ENCODE data around the gene MID1. TPM values are rescaled to one million over a fixed set of nuclear protein-coding genes. Genes with fewer than 3 reads are reported as not detected.
A peak's percentile ranks its signal among the peaks of the same experiment; 100 is the strongest.

Gene MID1
- polyA plus RNA-seq, 6 donors from 2014 or later, result 0.06 to 1.3 (median 0.40) TPM; not detected in 1

DNA sequence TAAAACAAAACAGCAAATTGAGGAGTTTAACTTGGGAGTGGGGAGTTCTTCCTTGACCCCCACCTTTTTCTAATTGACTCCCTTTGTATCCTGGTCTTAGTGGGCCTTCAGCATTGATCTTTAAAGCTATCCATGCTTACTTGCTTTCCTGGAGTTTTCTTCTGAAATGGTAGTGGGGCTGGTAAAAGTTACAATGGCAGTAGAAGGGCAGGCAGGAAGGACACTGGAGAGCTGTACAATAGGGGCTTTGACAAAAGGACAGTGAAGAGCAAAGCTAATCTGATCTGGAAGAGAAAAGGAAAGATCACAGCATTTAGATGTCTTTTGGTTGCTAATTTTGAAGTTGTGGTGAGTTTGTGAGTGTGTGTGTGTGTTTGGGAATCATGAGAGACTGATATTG lies 111.5 kb downstream of the MID1 start:
- Mint-ChIP-seq H3K4me3 (no peak overlapping the region), H3K9me3 (peaks cover 0 to 3% (median 0%) of the 10 kb centered on the region in 7 donors), H3K4me1 (no peaks in the 10 kb centered on the region), H3K27me3 (peaks cover 0 to 10% (median 0%) of the 10 kb centered on the region in 3 donors), H3K36me3 (no peaks in the 10 kb centered on the region), H3K27ac (peak overlapping the region in 1 of 6 donors; percentile 48)
- ATAC-seq (ENCODE audit: low read depth in 2 of 2) (no peak), DNase-seq (no peak)

DNA sequence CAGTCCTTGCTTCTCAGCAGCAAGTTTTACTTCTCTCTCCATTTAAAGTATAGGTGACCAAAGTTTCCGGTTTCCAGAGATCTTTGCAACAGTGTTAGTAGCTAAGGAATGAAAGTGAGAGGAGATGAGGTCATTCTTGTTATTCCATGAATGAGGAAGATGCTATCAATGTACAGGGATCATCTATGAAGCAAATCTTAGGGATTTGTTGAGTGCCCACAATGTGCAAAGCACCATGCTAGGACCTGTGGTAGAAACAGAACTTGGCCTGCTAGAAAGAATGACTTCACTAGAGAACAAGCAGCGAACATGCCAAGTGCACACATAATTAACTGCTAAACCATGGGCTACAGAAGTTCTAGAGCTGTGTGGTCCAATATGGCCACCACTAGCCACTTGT lies 112.5 kb downstream of the MID1 start:
- Mint-ChIP-seq H3K4me1 (no peaks in the 10 kb centered on the region), H3K27ac (no peak overlapping the region), H3K36me3 (no peaks in the 10 kb centered on the region), H3K4me3 (no peak overlapping the region), H3K9me3 (peaks cover 0 to 3% (median 0%) of the 10 kb centered on the region in 7 donors), H3K27me3 (peaks cover 0 to 10% (median 0%) of the 10 kb centered on the region in 3 donors)
- ATAC-seq (ENCODE audit: low read depth in 2 of 2) (no peak), DNase-seq (no peak)

DNA sequence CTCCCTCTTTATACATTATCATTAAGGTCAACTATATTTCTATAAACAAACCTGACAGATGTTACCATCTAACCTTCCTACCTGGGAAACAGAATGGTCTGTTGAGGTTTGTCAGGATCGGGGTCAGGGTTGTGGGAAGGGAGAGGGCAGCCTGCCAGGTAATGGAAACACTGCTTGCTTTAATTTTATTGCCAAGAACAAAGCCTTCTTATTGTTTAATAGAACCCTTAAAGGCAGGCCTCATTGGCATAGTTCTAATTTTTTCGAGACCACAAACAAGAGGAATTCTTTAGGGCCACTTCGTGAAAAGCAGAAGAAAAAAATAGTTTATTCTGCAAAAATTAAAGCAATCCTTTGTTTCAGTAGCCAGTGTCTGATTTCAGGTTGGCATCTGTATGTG lies 113.2 kb downstream of the MID1 start:
- no peak for ATAC-seq (ENCODE audit: low read depth in 2 of 2)
- peaks cover 0 to 3% (median 0%) of the 10 kb centered on the region in 7 donors for H3K9me3 Mint-ChIP-seq

DNA sequence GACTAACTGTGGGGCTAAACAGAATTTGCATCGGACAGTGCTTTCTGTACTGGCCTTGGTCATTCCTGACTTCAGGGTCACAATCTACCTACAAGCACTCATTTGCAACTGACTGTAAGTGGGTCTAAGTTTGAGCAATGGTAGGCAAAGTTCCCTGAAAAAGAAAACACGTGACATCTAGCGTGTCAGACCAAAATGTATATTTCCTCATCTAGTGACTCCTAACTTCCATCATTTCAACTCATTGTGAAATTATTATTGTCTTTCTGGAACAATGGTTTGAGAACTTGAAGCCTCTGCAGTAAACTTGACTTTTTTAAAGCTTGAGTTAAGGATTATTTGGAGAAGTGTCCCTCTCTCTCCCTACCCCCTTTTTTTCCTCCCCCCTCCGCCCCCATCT lies 113.6 kb downstream of the MID1 start:
- H3K27ac Mint-ChIP-seq, result no peak overlapping the region
- ATAC-seq (ENCODE audit: low read depth in 2 of 2), result no peak
- peaks cover 0 to 3% (median 0%) of the 10 kb centered on the region in 7 donors for H3K9me3 Mint-ChIP-seq

More for the DNA sequence above, 113.2 kb downstream of the MID1 start:
- H3K27me3 Mint-ChIP-seq, result peaks cover 0 to 10% (median 0%) of the 10 kb centered on the region in 3 donors
- DNase-seq, result no peak
- no peak overlapping the region for H3K4me3 Mint-ChIP-seq
- H3K27ac Mint-ChIP-seq, result no peak overlapping the region
- no peaks in the 10 kb centered on the region for H3K36me3 Mint-ChIP-seq
- no peaks in the 10 kb centered on the region for H3K4me1 Mint-ChIP-seq

DNA sequence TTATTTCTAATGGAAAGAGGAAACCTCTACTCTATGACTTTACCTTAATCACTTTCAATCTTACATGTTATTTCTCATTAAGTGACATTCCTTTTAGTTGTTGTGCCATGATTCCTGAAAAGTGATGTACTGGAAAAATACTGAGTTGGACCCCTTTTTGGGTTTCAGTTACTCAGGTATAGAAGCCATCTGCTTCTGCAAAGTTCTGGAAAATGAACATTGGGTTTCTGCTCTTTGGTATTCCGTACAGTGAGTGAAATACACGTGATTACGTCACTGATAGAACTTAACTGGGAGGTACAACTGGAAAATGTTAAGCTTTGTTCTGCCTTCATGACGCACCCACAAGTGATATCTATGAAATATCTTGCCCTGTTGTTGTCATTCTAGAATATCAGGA lies 114.7 kb downstream of the MID1 start:
- Mint-ChIP-seq H3K27ac (no peak overlapping the region), H3K4me1 (no peaks in the 10 kb centered on the region), H3K9me3 (peaks cover 0 to 3% (median 0%) of the 10 kb centered on the region in 7 donors)

More for the DNA sequence above, 113.6 kb downstream of the MID1 start:
- peaks cover 0 to 10% (median 0%) of the 10 kb centered on the region in 3 donors for H3K27me3 Mint-ChIP-seq
- DNase-seq, result no peak
- no peak overlapping the region for H3K4me3 Mint-ChIP-seq
- no peaks in the 10 kb centered on the region for H3K36me3 Mint-ChIP-seq
- H3K4me1 Mint-ChIP-seq, result no peaks in the 10 kb centered on the region

DNA sequence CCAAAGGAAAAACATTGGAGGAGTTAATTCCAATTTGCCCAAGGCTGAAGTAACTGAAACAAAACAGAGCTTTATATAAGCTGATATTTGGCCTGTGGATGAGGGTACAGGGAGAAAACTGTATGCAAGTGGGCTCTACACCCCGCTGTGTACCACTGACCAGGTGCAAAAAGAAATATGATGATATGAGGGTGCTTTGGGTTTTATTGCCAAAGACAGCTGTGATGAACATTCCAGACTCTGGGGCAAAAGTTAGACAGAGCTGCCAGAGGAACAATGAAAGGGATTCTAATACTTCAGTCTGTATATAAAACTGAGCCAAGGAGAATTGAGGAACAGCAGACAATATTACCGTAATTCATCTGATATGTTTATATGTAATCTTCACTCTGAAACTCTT lies 117.4 kb downstream of the MID1 start:
- H3K9me3 Mint-ChIP-seq, result peaks cover 0 to 5% (median 0%) of the 10 kb centered on the region in 7 donors
- ATAC-seq (ENCODE audit: low read depth in 2 of 2), result no peak
- H3K36me3 Mint-ChIP-seq, result no peaks in the 10 kb centered on the region
- no peak overlapping the region for H3K4me3 Mint-ChIP-seq
- peaks cover 0 to 8% (median 0%) of the 10 kb centered on the region in 3 donors for H3K27me3 Mint-ChIP-seq
- no peaks in the 10 kb centered on the region for H3K4me1 Mint-ChIP-seq
- no peak for DNase-seq
- no peak overlapping the region for H3K27ac Mint-ChIP-seq

More for the DNA sequence above, 114.7 kb downstream of the MID1 start:
- ATAC-seq (ENCODE audit: low read depth in 2 of 2) (no peak), DNase-seq (no peak)
- Mint-ChIP-seq H3K36me3 (no peaks in the 10 kb centered on the region), H3K4me3 (no peak overlapping the region), H3K27me3 (peaks cover 0 to 18% (median 0%) of the 10 kb centered on the region in 3 donors)

DNA sequence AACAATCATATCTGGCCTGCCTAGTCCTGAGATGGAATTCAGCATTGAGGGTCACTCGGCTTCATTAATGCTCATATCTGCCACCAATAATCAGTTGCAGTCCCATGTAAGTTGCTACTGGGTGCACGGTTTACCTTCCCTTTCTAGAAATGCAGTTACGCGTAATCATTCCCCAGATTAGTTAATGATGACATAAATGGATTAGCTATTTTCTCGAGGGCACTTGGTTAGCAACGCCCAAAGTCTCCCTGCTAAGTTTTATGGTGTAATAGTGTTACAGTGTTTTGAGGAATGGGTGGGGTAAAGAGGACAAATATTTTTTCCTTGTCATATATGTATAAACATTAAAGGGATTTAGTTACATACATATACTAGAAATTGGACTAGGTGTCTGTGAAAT lies 118.8 kb downstream of the MID1 start:
- DNase-seq (no peak), ATAC-seq (ENCODE audit: low read depth in 2 of 2) (no peak)
- Mint-ChIP-seq H3K36me3 (no peaks in the 10 kb centered on the region), H3K9me3 (peaks cover 0 to 7% (median 0%) of the 10 kb centered on the region in 7 donors), H3K27me3 (peaks cover 0 to 8% (median 0%) of the 10 kb centered on the region in 3 donors), H3K27ac (no peak overlapping the region), H3K4me3 (no peak overlapping the region), H3K4me1 (no peaks in the 10 kb centered on the region)

DNA sequence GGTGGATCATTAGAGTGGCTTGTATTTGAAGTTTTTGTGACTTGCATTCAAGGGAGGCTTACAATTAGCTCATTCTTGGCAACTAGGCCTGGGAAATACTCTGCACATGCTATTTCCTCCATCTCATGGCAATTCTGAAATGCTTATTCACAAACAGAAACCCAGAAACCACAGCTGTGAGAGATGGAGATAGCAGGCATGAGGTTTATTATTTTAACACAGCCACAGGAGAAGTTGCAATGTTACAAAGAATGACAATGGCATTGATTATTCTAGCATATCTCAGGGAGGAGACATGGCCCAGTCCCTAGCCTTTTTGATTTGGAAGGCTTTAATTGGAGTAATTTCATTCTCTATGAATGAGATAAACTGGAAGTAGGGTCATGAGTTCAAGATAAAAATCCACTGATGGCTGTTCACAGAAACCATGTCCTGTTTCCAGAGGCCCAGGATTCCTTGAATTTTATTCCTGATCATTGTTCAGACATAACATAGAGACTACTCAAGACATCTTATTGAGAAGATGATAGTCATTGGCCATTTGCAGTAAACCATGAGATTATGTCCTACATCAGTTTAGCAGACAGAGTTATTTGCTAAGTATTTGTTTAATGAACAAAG lies 123.9 kb downstream of the MID1 start:
- ATAC-seq (ENCODE audit: low read depth in 2 of 2), result no peak
- Mint-ChIP-seq H3K4me3 (no peak overlapping the region), H3K4me1 (no peaks in the 10 kb centered on the region), H3K27me3 (peaks cover 0 to 6% (median 0%) of the 10 kb centered on the region in 3 donors), H3K36me3 (no peaks in the 10 kb centered on the region), H3K27ac (no peak overlapping the region), H3K9me3 (peaks cover 0 to 6% (median 0%) of the 10 kb centered on the region in 7 donors)
- DNase-seq, result no peak

DNA sequence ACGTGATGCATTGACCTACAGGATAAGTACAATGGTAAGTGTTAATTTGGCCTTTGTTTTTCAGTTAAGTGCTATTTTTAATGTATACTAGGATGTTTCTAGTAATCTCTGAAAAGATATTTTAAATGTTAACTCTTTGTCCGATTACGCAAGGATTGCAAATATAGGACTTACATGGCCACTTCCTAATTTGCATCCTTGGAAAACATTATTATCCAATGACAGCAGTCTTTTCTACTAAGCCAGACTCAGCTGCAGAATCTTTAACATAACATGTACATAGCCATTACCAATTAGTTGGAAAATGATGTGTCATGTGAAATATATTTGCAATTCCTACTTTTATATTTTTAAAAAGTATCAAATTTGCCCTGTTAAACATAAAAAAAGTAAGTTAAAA lies 124.7 kb downstream of the MID1 start:
- no peak for DNase-seq
- no peak for ATAC-seq (ENCODE audit: low read depth in 2 of 2)
- no peaks in the 10 kb centered on the region for H3K27me3 Mint-ChIP-seq
- no peak overlapping the region for H3K27ac Mint-ChIP-seq
- no peaks in the 10 kb centered on the region for H3K36me3 Mint-ChIP-seq
- H3K9me3 Mint-ChIP-seq, result peaks cover 0 to 7% (median 0%) of the 10 kb centered on the region in 7 donors
- H3K4me3 Mint-ChIP-seq, result no peak overlapping the region
- H3K4me1 Mint-ChIP-seq, result no peaks in the 10 kb centered on the region

DNA sequence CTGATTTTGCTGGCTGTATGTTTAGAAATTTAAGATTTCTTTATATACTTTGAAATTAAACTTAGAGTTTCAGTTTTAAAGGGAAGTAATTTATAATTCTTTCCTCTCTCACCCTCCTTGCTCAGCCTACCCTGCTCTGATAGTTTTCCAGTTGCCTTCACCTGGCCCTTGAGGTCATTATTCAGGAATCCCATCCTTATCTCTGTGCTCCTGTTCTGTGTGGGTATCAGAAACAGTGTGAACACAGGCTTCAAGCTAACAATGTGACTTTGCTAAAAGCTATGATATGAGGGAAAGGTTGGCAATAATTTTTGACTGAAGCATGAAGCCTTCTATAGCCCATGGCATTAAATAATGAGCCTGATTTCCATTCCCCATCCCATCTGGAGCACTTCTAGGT lies 128.1 kb downstream of the MID1 start:
- ATAC-seq (ENCODE audit: low read depth in 2 of 2) (no peak), DNase-seq (no peak)
- Mint-ChIP-seq H3K4me1 (no peaks in the 10 kb centered on the region), H3K36me3 (no peaks in the 10 kb centered on the region), H3K4me3 (no peak overlapping the region), H3K27ac (peak overlapping the region in 1 of 6 donors; percentile 11), H3K9me3 (peaks cover 0 to 7% (median 0%) of the 10 kb centered on the region in 7 donors), H3K27me3 (no peaks in the 10 kb centered on the region)

DNA sequence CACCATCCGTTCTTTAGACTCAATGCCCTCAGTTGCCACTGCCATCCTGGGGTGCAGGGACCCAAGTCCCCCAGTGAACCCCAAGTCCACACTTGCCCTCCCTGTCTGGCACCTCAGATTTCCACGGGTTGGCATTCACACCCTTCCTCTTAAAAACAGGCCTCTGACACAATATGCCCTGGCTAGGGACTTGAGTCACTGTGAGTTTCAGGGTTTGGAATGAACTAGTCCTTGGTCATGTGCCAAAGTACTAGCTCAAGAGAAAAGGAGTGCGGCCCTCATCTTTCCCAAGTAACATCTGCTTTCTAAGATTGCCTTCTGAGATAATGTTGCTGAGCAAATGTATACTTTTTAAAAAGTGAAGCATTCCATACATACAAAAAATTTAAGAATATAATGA lies 134.0 kb downstream of the MID1 start:
- ATAC-seq (ENCODE audit: low read depth in 2 of 2) (no peak), DNase-seq (no peak)
- peaks cover 7 to 11% (median 10%) of the 10 kb centered on the region in 3 donors for H3K4me1 Mint-ChIP-seq
- no peaks in the 10 kb centered on the region for H3K36me3 Mint-ChIP-seq
- H3K27ac Mint-ChIP-seq, result no peak overlapping the region
- peaks cover 0 to 9% (median 0%) of the 10 kb centered on the region in 7 donors for H3K9me3 Mint-ChIP-seq
- H3K27me3 Mint-ChIP-seq, result no peaks in the 10 kb centered on the region
- no peak overlapping the region for H3K4me3 Mint-ChIP-seq

DNA sequence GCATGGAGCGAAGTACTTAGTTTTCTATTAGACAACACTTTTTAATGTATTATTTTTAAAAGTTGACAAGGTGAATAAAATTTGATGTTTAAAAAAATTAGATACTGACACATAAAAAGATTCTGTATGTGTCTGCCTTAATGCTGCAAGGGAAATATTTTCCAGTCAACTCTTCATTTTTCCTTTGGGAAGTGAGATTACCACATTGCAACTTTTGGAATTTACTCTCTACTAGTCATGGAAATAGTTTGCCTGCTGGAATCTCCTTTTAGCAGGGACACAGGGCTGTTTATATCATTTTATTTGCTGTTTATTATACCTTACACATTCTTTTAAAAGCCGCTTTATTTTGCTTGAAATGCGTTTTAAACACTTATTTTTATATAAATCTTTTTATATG lies 135.1 kb downstream of the MID1 start:
- Mint-ChIP-seq H3K27me3 (no peaks in the 10 kb centered on the region), H3K36me3 (no peaks in the 10 kb centered on the region), H3K27ac (no peak overlapping the region), H3K9me3 (peaks cover 0 to 5% (median 0%) of the 10 kb centered on the region in 7 donors), H3K4me3 (no peak overlapping the region), H3K4me1 (peaks cover 7 to 11% (median 10%) of the 10 kb centered on the region in 3 donors)
- DNase-seq, result no peak
- no peak for ATAC-seq (ENCODE audit: low read depth in 2 of 2)

DNA sequence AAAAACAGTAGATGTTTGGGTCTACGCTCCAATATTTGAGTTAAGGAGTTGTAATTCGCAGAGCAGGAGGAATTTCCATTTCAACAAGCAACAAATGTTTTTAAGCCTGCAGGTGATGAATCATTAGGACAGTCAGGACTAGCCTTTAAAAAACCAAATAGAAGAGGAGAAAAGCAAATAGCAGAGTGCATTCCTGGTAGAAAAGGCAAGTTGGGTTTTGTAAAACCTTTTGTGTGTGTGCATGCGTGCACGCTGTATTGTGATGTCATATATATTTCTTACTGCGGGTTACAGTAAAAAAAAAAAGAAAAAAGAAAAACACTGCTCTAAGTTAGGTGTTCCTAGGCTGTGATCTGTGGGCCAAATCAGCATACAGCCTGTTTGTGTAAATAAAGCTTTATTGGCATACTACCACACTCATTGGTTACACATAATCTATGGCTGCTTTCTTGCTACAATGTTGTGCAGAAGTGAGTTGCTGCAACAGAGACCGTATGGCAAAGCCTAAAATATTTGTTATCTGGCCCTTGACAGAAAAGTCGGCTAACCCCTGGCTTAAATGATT lies 135.6 kb downstream of the MID1 start:
- no peak for ATAC-seq (ENCODE audit: low read depth in 2 of 2)
- no peak overlapping the region for H3K4me3 Mint-ChIP-seq
- DNase-seq, result no peak
- no peaks in the 10 kb centered on the region for H3K36me3 Mint-ChIP-seq
- H3K9me3 Mint-ChIP-seq, result peaks cover 0 to 5% (median 0%) of the 10 kb centered on the region in 7 donors
- peaks cover 7 to 11% (median 10%) of the 10 kb centered on the region in 3 donors for H3K4me1 Mint-ChIP-seq
- H3K27me3 Mint-ChIP-seq, result no peaks in the 10 kb centered on the region
- H3K27ac Mint-ChIP-seq, result peak overlapping the region in 1 of 6 donors; percentile 8

DNA sequence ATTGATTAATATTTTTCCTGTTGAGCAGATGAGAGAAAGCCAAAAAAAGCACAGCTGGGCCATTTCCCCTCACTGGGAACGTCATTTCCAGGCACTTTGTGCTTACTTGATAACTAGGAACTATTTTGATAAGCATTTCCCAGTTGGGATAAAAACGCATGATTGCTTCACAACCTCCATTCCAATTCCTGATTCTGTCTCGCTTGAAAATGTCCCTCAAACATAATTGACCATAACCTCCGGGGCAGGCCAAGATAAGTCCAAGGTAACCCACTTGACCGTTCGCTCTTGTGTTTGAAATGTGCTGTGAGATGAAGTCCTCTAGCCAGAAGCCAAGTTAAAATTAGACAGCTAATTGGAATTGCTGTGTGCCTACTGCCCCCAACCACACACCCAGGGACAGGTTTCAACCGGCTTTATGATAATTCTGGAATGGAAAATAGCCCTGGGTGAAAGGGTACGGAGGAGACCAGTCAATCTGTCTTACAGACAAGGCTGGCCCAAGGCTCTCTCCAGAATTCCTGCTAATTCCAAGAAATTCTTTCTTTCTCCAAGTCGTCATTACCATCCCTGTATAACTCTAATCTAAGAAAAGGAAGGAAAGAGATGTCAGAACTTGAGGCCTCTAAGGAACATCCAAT lies 137.1 kb downstream of the MID1 start:
- H3K4me1 Mint-ChIP-seq, result peaks cover 7 to 11% (median 10%) of the 10 kb centered on the region in 3 donors
- H3K4me3 Mint-ChIP-seq, result peak overlapping the region in 1 of 8 donors; percentile 63

More for the DNA sequence above, 137.1 kb downstream of the MID1 start:
- H3K9me3 Mint-ChIP-seq, result peaks cover 0 to 4% (median 2%) of the 10 kb centered on the region in 7 donors
- DNase-seq (no peak), ATAC-seq (ENCODE audit: low read depth in 2 of 2) (no peak)
- peak overlapping the region in 1 of 6 donors; percentile 59 for H3K27ac Mint-ChIP-seq
- H3K27me3 Mint-ChIP-seq, result no peaks in the 10 kb centered on the region
- no peaks in the 10 kb centered on the region for H3K36me3 Mint-ChIP-seq
